ENCODE results near the gene FUT7.

FUT7 gene

GRCh38 chr9:137030538-137031527 lies 1.1 kb downstream of the FUT7 start:
- in situ Hi-C loops (cut with HindIII; ENCODE audit: low pct_unique_long_range_greater_than_20kb, low sequenced_read_pairs): no loop called here
- no peak for TF ChIP-seq JUND (IDR thresholded peaks at IDR 0.05; ENCODE audit: low read depth)
- no peak for DNase-seq (ENCODE audit: low read depth in 1 of 2, low spot score in 1 of 2)

GRCh38 chr9:137030006-137030405 lies 1.9 kb downstream of the FUT7 start:
- DNase-seq (ENCODE audit: low read depth in 1 of 2, low spot score in 1 of 2): no peak
- in situ Hi-C loops (cut with HindIII; ENCODE audit: low pct_unique_long_range_greater_than_20kb, low sequenced_read_pairs): no loop called here
- TF ChIP-seq JUND (IDR thresholded peaks at IDR 0.05; ENCODE audit: low read depth): no peak

- TF ChIP-seq JUND (IDR thresholded peaks at IDR 0.05; ENCODE audit: low read depth): no peak
- DNase-seq (ENCODE audit: low read depth in 1 of 2, low spot score in 1 of 2): peak; percentile 55 to 75
- in situ Hi-C loops (cut with HindIII; ENCODE audit: low pct_unique_long_range_greater_than_20kb, low sequenced_read_pairs): no loop called here
Measured at GRCh38 chr9:137029058-137029936, 2.6 kb downstream of the FUT7 start.

- in situ Hi-C loops (cut with HindIII; ENCODE audit: low pct_unique_long_range_greater_than_20kb, low sequenced_read_pairs): no loop called here
- TF ChIP-seq JUND (IDR thresholded peaks at IDR 0.05; ENCODE audit: low read depth): no peak
- peak in 1 of 2 experiments; percentile 90 for DNase-seq (ENCODE audit: low read depth in 1 of 2, low spot score in 1 of 2)
Measured at GRCh38 chr9:137028263-137029057, 3.4 kb downstream of the FUT7 start.

GRCh38 chr9:137027369-137028262 lies 4.3 kb downstream of the FUT7 start, which contains the start of gene ABCA2:
Gene ABCA2 (minus strand): TSS chr9:137028237. CDS start chr9:137028140, 97 bp downstream.
- no peak for TF ChIP-seq JUND (IDR thresholded peaks at IDR 0.05; ENCODE audit: low read depth)
- in situ Hi-C loops (cut with HindIII; ENCODE audit: low pct_unique_long_range_greater_than_20kb, low sequenced_read_pairs): no loop called here
- DNase-seq (ENCODE audit: low read depth in 1 of 2, low spot score in 1 of 2): peak in 1 of 2 experiments; percentile 39

- DNase-seq (ENCODE audit: low read depth in 1 of 2, low spot score in 1 of 2): no peak
- no peak for TF ChIP-seq JUND (IDR thresholded peaks at IDR 0.05; ENCODE audit: low read depth)
- in situ Hi-C loops (cut with HindIII; ENCODE audit: low pct_unique_long_range_greater_than_20kb, low sequenced_read_pairs): no loop called here
Measured at GRCh38 chr9:137026828-137027227, 5.1 kb downstream of the FUT7 start.

- in situ Hi-C loops (cut with HindIII; ENCODE audit: low pct_unique_long_range_greater_than_20kb, low sequenced_read_pairs): no loop called here
- TF ChIP-seq JUND (IDR thresholded peaks at IDR 0.05; ENCODE audit: low read depth): no peak
Measured at GRCh38 chr9:137026384-137026783, 5.5 kb downstream of the FUT7 start.

GRCh38 chr9:137025517-137025966 lies 6.3 kb downstream of the FUT7 start:
- peak; percentile 86 to 98 for DNase-seq (ENCODE audit: low read depth in 1 of 2, low spot score in 1 of 2)
- TF ChIP-seq JUND (IDR thresholded peaks at IDR 0.05; ENCODE audit: low read depth): no peak
- in situ Hi-C loops (cut with HindIII; ENCODE audit: low pct_unique_long_range_greater_than_20kb, low sequenced_read_pairs): no loop called here

More at GRCh38 chr9:137026384-137026783, 5.5 kb downstream of the FUT7 start:
- no peak for DNase-seq (ENCODE audit: low read depth in 1 of 2, low spot score in 1 of 2)

GRCh38 chr9:137023583-137023991 lies 8.3 kb downstream of the FUT7 start:
- no peak for DNase-seq (ENCODE audit: low read depth in 1 of 2, low spot score in 1 of 2)
- no peak for TF ChIP-seq JUND (IDR thresholded peaks at IDR 0.05; ENCODE audit: low read depth)
- in situ Hi-C loops (cut with HindIII; ENCODE audit: low pct_unique_long_range_greater_than_20kb, low sequenced_read_pairs): no loop called here

- TF ChIP-seq JUND (IDR thresholded peaks at IDR 0.05; ENCODE audit: low read depth): no peak
- in situ Hi-C loops (cut with HindIII; ENCODE audit: low pct_unique_long_range_greater_than_20kb, low sequenced_read_pairs): no loop called here
- no peak for DNase-seq (ENCODE audit: low read depth in 1 of 2, low spot score in 1 of 2)
Measured at GRCh38 chr9:137023157-137023556, 8.7 kb downstream of the FUT7 start.

- TF ChIP-seq JUND (IDR thresholded peaks at IDR 0.05; ENCODE audit: low read depth): no peak
- DNase-seq (ENCODE audit: low read depth in 1 of 2, low spot score in 1 of 2): no peak
- in situ Hi-C loops (cut with HindIII; ENCODE audit: low pct_unique_long_range_greater_than_20kb, low sequenced_read_pairs): no loop called here
Measured at GRCh38 chr9:137022662-137023008, 9.3 kb downstream of the FUT7 start.

All from T47D (cell line).